ENCODE data around the gene EYA3. TPM values are rescaled to one million over a fixed set of nuclear protein-coding genes. Genes with fewer than 3 reads are reported as not detected.

The EYA3 gene
- total RNA-seq, 1 experiment from 2014 or later, result 29.4 TPM

DNA sequence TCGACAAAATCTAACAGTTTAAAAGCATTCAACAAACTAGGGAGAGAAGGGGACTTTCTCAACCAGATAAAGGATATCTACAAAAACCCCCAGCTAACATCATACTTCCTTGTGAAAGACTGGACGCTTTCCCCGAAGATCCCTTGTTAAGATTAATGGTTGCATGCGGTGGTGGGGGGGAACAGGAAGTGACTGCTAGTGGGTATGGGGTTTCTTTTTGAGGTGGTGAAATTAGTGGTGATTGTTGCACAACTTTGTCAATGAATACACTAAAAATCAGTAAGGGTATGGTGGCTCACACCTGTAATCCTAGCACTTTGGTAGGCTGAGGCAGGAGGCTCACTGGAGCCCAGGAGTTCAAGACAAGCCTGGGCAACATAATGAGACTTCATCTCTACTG lies 26.9 kb upstream of the EYA3 start:
- no peaks in the 10 kb centered on the region for H3K36me3 Mint-ChIP-seq
- ChIA-PET CTCF (no interaction called here), POLR2A (no interaction called here)
- H3K9me3 Mint-ChIP-seq, result peaks cover 4% of the 10 kb centered on the region; the same call in 1 of the 2 replicates
- no peak overlapping the region for H3K4me3 Mint-ChIP-seq
- TF ChIP-seq ZNF121 (CRISPR knock-in tag; IDR thresholded peaks at IDR 0.05) (no peak), GABPB1 (CRISPR knock-in tag; IDR thresholded peaks at IDR 0.05) (peak; percentile 70), NFYB (CRISPR knock-in tag; conservative IDR thresholded peaks at IDR 0.05; ENCODE audit: low read depth) (no peak)
- TF ChIP-seq, protein P1, sequence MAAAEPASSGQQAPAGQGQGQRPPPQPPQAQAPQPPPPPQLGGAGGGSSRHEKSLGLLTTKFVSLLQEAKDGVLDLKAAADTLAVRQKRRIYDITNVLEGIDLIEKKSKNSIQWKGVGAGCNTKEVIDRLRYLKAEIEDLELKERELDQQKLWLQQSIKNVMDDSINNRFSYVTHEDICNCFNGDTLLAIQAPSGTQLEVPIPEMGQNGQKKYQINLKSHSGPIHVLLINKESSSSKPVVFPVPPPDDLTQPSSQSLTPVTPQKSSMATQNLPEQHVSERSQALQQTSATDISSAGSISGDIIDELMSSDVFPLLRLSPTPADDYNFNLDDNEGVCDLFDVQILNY (CRISPR knock-in tag; IDR thresholded peaks at IDR 0.05), result no peak
- TF ChIP-seq, protein P2, sequence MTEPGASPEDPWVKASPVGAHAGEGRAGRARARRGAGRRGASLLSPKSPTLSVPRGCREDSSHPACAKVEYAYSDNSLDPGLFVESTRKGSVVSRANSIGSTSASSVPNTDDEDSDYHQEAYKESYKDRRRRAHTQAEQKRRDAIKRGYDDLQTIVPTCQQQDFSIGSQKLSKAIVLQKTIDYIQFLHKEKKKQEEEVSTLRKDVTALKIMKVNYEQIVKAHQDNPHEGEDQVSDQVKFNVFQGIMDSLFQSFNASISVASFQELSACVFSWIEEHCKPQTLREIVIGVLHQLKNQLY (CRISPR knock-in tag; IDR thresholded peaks at IDR 0.05), result no peak
- no peak overlapping the region for H3K27ac Mint-ChIP-seq
- ATAC-seq (no peak), DNase-seq (ENCODE audit: low spot score) (no peak)
- no peaks in the 10 kb centered on the region for H3K4me1 Mint-ChIP-seq
- H3K27me3 Mint-ChIP-seq (ENCODE audit: low read depth), result no peaks in the 10 kb centered on the region

DNA sequence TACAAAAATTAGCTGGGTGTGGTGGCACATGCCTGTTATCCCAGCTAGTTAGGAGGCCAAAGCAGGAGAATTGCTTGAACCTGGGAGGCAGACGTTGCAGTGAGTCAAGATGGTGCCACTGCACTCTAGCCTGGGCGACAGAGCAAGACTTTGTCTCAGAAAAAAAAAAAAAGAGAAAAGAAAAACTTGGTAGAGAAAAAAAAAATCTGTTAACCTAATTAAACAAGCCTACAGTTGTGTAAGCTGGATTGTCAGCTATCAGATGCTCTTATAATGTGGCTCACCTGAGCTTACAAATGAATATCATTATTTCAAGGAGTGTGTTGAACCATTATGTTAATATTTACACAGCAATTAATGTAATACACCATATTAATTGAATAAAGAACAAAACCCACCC lies 26.4 kb upstream of the EYA3 start:
- H3K4me1 Mint-ChIP-seq, result no peaks in the 10 kb centered on the region
- TF ChIP-seq, protein P3, sequence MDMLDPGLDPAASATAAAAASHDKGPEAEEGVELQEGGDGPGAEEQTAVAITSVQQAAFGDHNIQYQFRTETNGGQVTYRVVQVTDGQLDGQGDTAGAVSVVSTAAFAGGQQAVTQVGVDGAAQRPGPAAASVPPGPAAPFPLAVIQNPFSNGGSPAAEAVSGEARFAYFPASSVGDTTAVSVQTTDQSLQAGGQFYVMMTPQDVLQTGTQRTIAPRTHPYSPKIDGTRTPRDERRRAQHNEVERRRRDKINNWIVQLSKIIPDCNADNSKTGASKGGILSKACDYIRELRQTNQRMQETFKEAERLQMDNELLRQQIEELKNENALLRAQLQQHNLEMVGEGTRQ (CRISPR knock-in tag; IDR thresholded peaks at IDR 0.05), result no peak
- TF ChIP-seq ATF1 (CRISPR knock-in tag; IDR thresholded peaks at IDR 0.05), result no peak
- no peak for TF ChIP-seq NR3C1 (CRISPR knock-in tag; conservative IDR thresholded peaks at IDR 0.05; ENCODE audit: low read depth)
- TF ChIP-seq, protein P4, sequence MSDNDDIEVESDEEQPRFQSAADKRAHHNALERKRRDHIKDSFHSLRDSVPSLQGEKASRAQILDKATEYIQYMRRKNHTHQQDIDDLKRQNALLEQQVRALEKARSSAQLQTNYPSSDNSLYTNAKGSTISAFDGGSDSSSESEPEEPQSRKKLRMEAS (CRISPR knock-in tag; IDR thresholded peaks at IDR 0.05), result no peak
- no peak for TF ChIP-seq ZNF317 (CRISPR knock-in tag; IDR thresholded peaks at IDR 0.05; ENCODE audit: borderline replicate concordance, low read depth)
- TF ChIP-seq, protein P5, sequence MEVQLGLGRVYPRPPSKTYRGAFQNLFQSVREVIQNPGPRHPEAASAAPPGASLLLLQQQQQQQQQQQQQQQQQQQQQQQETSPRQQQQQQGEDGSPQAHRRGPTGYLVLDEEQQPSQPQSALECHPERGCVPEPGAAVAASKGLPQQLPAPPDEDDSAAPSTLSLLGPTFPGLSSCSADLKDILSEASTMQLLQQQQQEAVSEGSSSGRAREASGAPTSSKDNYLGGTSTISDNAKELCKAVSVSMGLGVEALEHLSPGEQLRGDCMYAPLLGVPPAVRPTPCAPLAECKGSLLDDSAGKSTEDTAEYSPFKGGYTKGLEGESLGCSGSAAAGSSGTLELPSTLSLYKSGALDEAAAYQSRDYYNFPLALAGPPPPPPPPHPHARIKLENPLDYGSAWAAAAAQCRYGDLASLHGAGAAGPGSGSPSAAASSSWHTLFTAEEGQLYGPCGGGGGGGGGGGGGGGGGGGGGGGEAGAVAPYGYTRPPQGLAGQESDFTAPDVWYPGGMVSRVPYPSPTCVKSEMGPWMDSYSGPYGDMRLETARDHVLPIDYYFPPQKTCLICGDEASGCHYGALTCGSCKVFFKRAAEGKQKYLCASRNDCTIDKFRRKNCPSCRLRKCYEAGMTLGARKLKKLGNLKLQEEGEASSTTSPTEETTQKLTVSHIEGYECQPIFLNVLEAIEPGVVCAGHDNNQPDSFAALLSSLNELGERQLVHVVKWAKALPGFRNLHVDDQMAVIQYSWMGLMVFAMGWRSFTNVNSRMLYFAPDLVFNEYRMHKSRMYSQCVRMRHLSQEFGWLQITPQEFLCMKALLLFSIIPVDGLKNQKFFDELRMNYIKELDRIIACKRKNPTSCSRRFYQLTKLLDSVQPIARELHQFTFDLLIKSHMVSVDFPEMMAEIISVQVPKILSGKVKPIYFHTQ (CRISPR knock-in tag; IDR thresholded peaks at IDR 0.05), result no peak
- no peak for TF ChIP-seq RORB (CRISPR knock-in tag; IDR thresholded peaks at IDR 0.05)
- no peak for TF ChIP-seq MXD4 (CRISPR knock-in tag; IDR thresholded peaks at IDR 0.05; ENCODE audit: borderline replicate concordance)
- TF ChIP-seq, protein P6, sequence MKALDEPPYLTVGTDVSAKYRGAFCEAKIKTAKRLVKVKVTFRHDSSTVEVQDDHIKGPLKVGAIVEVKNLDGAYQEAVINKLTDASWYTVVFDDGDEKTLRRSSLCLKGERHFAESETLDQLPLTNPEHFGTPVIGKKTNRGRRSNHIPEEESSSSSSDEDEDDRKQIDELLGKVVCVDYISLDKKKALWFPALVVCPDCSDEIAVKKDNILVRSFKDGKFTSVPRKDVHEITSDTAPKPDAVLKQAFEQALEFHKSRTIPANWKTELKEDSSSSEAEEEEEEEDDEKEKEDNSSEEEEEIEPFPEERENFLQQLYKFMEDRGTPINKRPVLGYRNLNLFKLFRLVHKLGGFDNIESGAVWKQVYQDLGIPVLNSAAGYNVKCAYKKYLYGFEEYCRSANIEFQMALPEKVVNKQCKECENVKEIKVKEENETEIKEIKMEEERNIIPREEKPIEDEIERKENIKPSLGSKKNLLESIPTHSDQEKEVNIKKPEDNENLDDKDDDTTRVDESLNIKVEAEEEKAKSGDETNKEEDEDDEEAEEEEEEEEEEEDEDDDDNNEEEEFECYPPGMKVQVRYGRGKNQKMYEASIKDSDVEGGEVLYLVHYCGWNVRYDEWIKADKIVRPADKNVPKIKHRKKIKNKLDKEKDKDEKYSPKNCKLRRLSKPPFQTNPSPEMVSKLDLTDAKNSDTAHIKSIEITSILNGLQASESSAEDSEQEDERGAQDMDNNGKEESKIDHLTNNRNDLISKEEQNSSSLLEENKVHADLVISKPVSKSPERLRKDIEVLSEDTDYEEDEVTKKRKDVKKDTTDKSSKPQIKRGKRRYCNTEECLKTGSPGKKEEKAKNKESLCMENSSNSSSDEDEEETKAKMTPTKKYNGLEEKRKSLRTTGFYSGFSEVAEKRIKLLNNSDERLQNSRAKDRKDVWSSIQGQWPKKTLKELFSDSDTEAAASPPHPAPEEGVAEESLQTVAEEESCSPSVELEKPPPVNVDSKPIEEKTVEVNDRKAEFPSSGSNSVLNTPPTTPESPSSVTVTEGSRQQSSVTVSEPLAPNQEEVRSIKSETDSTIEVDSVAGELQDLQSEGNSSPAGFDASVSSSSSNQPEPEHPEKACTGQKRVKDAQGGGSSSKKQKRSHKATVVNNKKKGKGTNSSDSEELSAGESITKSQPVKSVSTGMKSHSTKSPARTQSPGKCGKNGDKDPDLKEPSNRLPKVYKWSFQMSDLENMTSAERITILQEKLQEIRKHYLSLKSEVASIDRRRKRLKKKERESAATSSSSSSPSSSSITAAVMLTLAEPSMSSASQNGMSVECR (CRISPR knock-in tag; IDR thresholded peaks at IDR 0.05; ENCODE audit: borderline replicate concordance), result no peak
- no peak for TF ChIP-seq KAT7 (CRISPR knock-in tag; IDR thresholded peaks at IDR 0.05; ENCODE audit: borderline replicate concordance)
- TF ChIP-seq, protein P7, sequence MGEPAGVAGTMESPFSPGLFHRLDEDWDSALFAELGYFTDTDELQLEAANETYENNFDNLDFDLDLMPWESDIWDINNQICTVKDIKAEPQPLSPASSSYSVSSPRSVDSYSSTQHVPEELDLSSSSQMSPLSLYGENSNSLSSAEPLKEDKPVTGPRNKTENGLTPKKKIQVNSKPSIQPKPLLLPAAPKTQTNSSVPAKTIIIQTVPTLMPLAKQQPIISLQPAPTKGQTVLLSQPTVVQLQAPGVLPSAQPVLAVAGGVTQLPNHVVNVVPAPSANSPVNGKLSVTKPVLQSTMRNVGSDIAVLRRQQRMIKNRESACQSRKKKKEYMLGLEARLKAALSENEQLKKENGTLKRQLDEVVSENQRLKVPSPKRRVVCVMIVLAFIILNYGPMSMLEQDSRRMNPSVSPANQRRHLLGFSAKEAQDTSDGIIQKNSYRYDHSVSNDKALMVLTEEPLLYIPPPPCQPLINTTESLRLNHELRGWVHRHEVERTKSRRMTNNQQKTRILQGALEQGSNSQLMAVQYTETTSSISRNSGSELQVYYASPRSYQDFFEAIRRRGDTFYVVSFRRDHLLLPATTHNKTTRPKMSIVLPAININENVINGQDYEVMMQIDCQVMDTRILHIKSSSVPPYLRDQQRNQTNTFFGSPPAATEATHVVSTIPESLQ (CRISPR knock-in tag; IDR thresholded peaks at IDR 0.05), result no peak
- no peak for TF ChIP-seq RELA (CRISPR knock-in tag; IDR thresholded peaks at IDR 0.05; ENCODE audit: borderline replicate concordance)
- TF ChIP-seq, protein P8, sequence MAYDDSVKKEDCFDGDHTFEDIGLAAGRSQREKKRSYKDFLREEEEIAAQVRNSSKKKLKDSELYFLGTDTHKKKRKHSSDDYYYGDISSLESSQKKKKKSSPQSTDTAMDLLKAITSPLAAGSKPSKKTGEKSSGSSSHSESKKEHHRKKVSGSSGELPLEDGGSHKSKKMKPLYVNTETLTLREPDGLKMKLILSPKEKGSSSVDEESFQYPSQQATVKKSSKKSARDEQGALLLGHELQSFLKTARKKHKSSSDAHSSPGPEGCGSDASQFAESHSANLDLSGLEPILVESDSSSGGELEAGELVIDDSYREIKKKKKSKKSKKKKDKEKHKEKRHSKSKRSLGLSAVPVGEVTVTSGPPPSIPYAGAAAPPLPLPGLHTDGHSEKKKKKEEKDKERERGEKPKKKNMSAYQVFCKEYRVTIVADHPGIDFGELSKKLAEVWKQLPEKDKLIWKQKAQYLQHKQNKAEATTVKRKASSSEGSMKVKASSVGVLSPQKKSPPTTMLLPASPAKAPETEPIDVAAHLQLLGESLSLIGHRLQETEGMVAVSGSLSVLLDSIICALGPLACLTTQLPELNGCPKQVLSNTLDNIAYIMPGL (CRISPR knock-in tag; IDR thresholded peaks at IDR 0.05), result no peak
- ChIA-PET CTCF (interaction anchor here (2.2 kb wide), 1 partner anchor 10 kb away, joined by 11 read pairs; no protein-coding TSS in a partner anchor), POLR2A (no interaction called here)
- peaks cover 4% of the 10 kb centered on the region; the same call in 1 of the 2 replicates for H3K9me3 Mint-ChIP-seq
- H3K27ac Mint-ChIP-seq, result no peak overlapping the region
- ATAC-seq, result no peak
- no peak for DNase-seq (ENCODE audit: low spot score)
- H3K4me3 Mint-ChIP-seq, result no peak overlapping the region
- H3K27me3 Mint-ChIP-seq (ENCODE audit: low read depth), result no peaks in the 10 kb centered on the region
- no peaks in the 10 kb centered on the region for H3K36me3 Mint-ChIP-seq

All from WTC11 (cell line).